H7 (cell line): ENCODE data around the gene CEP70. TPM values are rescaled to one million over a fixed set of nuclear protein-coding genes. Genes with fewer than 3 reads are reported as not detected.
"Not testable (repeated sequence)": the region's sequence is repeated elsewhere in the genome, so short reads cannot be mapped to it uniquely, and the experiment has no call there.

Experiments
- DNase-seq: peaks from one replicate; pipeline ENCODE4 v3.0.0; 2012
- H3K27me3 ChIP-seq: 2 replicates; pipeline ENCODE4 v1.6.0; 2011; ENCODE audit warnings: mild to moderate bottlenecking, low read length; ENCODE audit not compliant: control insufficient read depth, insufficient read depth
- H3K36me3 ChIP-seq: replicated peaks from 2 replicates; pipeline ENCODE4 v1.5.1; 2011; ENCODE audit warnings: low read length; ENCODE audit not compliant: control insufficient read depth, insufficient read depth
- H3K4me3 ChIP-seq: 2 replicates; pipeline ENCODE4 v1.5.1; 2011; ENCODE audit warnings: low read depth, mild to moderate bottlenecking, control low read depth, low read length, moderate library complexity; ENCODE audit not compliant: insufficient read depth
- total RNA-seq: library from RNA; depleted of rRNA; stranded (reverse); fragments of >200 nt; shearing (Covaris generic); gene quantifications from 2 replicates; pipeline ENCODE4 v1.2.3, GENCODE V29; 2014

Gene CEP70
- total RNA-seq, 1 experiment from 2014 or later = 19.6 TPM

DNA sequence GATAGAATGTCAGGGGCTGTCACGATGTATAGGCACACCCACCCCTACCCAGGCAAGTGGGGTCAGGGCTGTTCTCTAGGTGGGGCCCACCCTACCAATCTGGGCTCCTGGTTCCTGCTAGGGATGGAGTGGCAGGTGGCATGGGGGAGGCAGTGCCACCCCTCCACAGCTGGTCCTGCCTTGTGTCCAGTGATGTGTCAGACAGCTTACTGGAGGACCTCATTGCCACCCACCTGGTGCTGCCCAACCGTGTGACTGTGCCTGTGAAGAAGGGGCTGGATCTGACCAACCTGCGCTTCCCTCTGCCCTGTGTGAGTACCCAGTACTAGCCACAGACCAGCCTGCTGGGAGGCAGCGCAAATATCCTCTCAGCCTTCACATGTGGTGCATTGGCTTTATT is 132.2 kb downstream of the CEP70 start:
- Histone ChIP-seq H3K27me3 (no peaks in the 10 kb centered on the region), H3K4me3 (no peak overlapping the region), H3K36me3 (no peaks in the 10 kb centered on the region)
- DNase-seq = no peak

DNA sequence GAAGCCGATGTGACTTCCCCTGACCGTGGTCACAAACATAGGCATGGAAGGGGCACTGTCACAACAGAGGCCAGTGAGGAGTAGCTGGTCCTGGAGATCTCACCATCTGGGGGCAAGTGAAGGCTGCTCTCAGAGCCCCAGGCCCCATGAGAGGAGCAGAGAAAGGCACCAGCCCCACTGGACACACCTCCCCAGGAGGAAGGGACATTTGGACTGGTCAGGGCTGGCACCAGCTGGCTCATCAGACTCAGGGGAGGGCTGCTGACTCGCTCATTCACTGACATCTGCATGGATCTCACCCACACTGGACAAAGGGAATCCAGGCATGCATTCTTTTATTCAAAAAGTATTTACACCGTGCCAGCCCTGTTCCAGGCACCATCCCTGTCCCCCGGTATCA is 132.8 kb downstream of the CEP70 start:
- no peaks in the 10 kb centered on the region for H3K27me3 ChIP-seq
- H3K4me3 ChIP-seq = no peak overlapping the region
- no peaks in the 10 kb centered on the region for H3K36me3 ChIP-seq
- DNase-seq = no peak

- Histone ChIP-seq H3K4me3 (no peak overlapping the region), H3K36me3 (peaks cover 1% of the 10 kb centered on the region; the same call in 1 of the 2 replicates), H3K27me3 (no peaks in the 10 kb centered on the region)
- DNase-seq = no peak
These were observed 133.4 kb downstream of the CEP70 start for GRCh38 chr3:138460536-138461205.

GRCh38 chr3:138459619-138460535 is 134.2 kb downstream of the CEP70 start:
- Histone ChIP-seq H3K4me3 (no peak overlapping the region), H3K27me3 (no peaks in the 10 kb centered on the region), H3K36me3 (peaks cover 1% of the 10 kb centered on the region; the same call in 1 of the 2 replicates)
- DNase-seq = peak; percentile 59

- no peak for DNase-seq
- Histone ChIP-seq H3K27me3 (no peaks in the 10 kb centered on the region), H3K4me3 (no peak overlapping the region), H3K36me3 (peaks cover 1% of the 10 kb centered on the region; the same call in 1 of the 2 replicates)
These were observed 135.1 kb downstream of the CEP70 start for GRCh38 chr3:138458774-138459499.

- Histone ChIP-seq H3K27me3 (no peaks in the 10 kb centered on the region), H3K4me3 (no peak overlapping the region), H3K36me3 (peaks cover 1% of the 10 kb centered on the region; the same call in 1 of the 2 replicates)
- DNase-seq = peak; percentile 53
These were observed 136.0 kb downstream of the CEP70 start for GRCh38 chr3:138457863-138458735.

DNA sequence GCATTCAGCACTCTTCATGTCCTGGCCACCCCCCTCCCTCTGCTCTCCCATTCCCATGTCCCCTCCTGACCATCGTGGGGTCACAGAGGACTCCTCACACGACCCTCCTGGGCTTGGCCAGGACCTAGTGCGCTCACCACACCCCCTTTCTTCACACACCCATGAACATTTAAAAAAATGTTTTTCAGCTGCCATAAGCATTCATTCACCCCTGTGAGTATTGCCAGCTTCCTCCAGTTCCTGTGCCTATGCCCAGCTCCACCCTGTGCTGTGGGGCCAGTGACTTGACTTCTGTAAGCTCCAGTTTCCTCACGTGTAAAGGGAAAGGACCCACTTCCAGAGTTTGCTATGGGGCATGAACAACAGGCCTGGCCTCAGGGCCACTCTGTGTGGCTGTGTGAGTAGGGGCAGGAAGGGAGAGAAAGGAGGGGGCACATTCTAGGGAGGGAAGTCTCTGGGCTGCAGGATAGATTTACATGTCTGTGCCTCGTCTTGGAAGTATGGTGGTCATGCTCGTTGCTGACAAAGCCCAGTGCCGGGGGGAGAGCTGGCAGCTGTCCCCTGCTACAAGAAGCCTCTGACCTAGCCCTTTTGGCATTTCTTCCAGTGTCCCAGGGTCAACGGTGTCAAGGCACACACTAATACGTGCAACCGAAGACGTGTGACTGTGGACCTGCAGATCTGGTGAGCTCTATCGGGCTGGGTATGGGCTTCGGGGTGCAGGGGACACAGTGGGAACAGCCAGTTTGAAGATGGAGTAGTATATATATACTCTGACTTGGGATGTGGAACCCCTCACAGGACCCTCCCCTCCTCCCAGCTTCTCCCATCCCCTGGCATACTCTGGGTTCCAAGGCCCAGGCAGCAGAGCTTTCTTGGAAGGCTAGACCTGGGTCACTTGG is 136.8 kb downstream of the CEP70 start:
- H3K36me3 ChIP-seq = peaks cover 1% of the 10 kb centered on the region; the same call in 1 of the 2 replicates
- DNase-seq = no peak
- H3K4me3 ChIP-seq = no peak overlapping the region
- H3K27me3 ChIP-seq = no peaks in the 10 kb centered on the region

- Histone ChIP-seq H3K27me3 (no peaks in the 10 kb centered on the region), H3K36me3 (peaks cover 1% of the 10 kb centered on the region; the same call in 1 of the 2 replicates), H3K4me3 (no peak overlapping the region)
- no peak for DNase-seq
These were observed 138.0 kb downstream of the CEP70 start for GRCh38 chr3:138455801-138456716.

GRCh38 chr3:138453940-138454339 is 140.1 kb downstream of the CEP70 start:
- H3K4me3 ChIP-seq, H3K36me3 ChIP-seq, DNase-seq, H3K27me3 ChIP-seq: not testable (repeated sequence)

DNA sequence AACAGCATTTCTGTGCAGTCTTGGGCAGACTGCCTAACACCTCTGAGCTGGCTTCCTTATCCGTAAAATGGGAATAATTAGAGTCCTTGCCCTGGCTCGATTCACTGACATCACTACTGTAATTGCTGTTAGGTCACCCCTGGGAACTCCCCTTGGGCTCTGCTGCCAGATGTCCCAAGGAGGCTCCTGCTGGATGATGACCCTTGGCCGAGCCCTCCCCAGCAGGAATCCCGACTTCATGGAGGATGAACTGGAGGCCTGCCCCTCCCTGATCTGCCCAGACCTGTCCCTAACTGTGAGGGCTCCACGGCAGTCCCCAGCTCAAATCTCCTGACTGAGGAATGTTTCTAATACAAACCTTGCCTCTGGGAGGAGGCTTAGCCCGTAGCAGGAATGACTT is 141.6 kb downstream of the CEP70 start:
- DNase-seq = no peak
- Histone ChIP-seq H3K36me3 (peaks cover 1% of the 10 kb centered on the region; the same call in 1 of the 2 replicates), H3K4me3 (no peak overlapping the region), H3K27me3 (no peaks in the 10 kb centered on the region)

GRCh38 chr3:138451595-138452162 is 142.4 kb downstream of the CEP70 start:
- peak; percentile 75 for DNase-seq
- peaks cover 1% of the 10 kb centered on the region; the same call in 1 of the 2 replicates for H3K36me3 ChIP-seq
- H3K27me3 ChIP-seq = no peaks in the 10 kb centered on the region
- no peak overlapping the region for H3K4me3 ChIP-seq
